HG03378 (cell line): ENCODE measurements around the gene ARSA.
"Not testable (repeated sequence)": the region's sequence is repeated elsewhere in the genome, so short reads cannot be mapped to it uniquely, and the experiment has no call there.

ENCODE experiments used
- ATAC-seq: cut with Tn5 transposase; IDR thresholded peaks from one replicate; pipeline ENCODE4 v1.9.1; 2021; ENCODE audit warnings: mild to moderate bottlenecking, moderate library complexity; ENCODE audit not compliant: unreplicated experiment

The ARSA gene

GRCh38 chr22:50627642-50628542, at the start of gene ARSA:
TSS of gene ARSA (minus strand) at chr22:50628152. CDS start at chr22:50627779, 373 bp downstream.
- ATAC-seq = peak; percentile 55

GRCh38 chr22:50676661-50677492, 48.9 kb upstream of the ARSA start:
- no peak for ATAC-seq

- ATAC-seq = no peak
These were observed 48.3 kb upstream of the ARSA start for GRCh38 chr22:50676180-50676636.

- no peak for ATAC-seq
These were observed 47.7 kb upstream of the ARSA start for GRCh38 chr22:50675553-50676179.

GRCh38 chr22:50674606-50675552, 46.9 kb upstream of the ARSA start:
- ATAC-seq = no peak

- ATAC-seq = no peak
These were observed 46.2 kb upstream of the ARSA start for GRCh38 chr22:50674130-50674500.

GRCh38 chr22:50673231-50674129, 45.5 kb upstream of the ARSA start:
- no peak for ATAC-seq

GRCh38 chr22:50672471-50673230, 44.7 kb upstream of the ARSA start, which contains the start of gene SHANK3:
TSS of gene SHANK3 (plus strand) at chr22:50672823.
- ATAC-seq = no peak

- ATAC-seq = no peak
These were observed 44.1 kb upstream of the ARSA start for GRCh38 chr22:50672041-50672440.

GRCh38 chr22:50671641-50672040, 43.7 kb upstream of the ARSA start:
- no peak for ATAC-seq

- no peak for ATAC-seq
These were observed 43.1 kb upstream of the ARSA start for GRCh38 chr22:50670914-50671538.

- ATAC-seq = no peak
These were observed 42.6 kb upstream of the ARSA start for GRCh38 chr22:50670513-50670912.

GRCh38 chr22:50665738-50666137, 37.8 kb upstream of the ARSA start:
- no peak for ATAC-seq

- ATAC-seq = no peak
These were observed 37.3 kb upstream of the ARSA start for GRCh38 chr22:50665212-50665611.

- no peak for ATAC-seq
These were observed 32.4 kb upstream of the ARSA start for GRCh38 chr22:50660306-50660705.

- not testable (repeated sequence) for ATAC-seq
These were observed 31.8 kb upstream of the ARSA start for GRCh38 chr22:50659711-50660110.

GRCh38 chr22:50657925-50658324, 30.0 kb upstream of the ARSA start:
- ATAC-seq = no peak
